Testis (tissue), 3 donors: ENCODE results near the gene NUFIP1. TPM values are rescaled to one million over a fixed set of nuclear protein-coding genes. Genes with fewer than 3 reads are reported as not detected.

ENCODE experiments used
- DNase-seq: peaks from one replicate; pipeline ENCODE4 v3.0.0-alpha.2; 2019
- H3K27ac ChIP-seq, 2 donors: fragments of 200-600 bp; sonication (generic); one replicate each; pipeline ENCODE4 v1.5.1; 2019
- H3K27me3 ChIP-seq: fragments of 200-600 bp; sonication (generic); one replicate; pipeline ENCODE4 v1.5.1; 2019
- H3K36me3 ChIP-seq: fragments of 200-600 bp; sonication (generic); one replicate; pipeline ENCODE4 v1.5.1; 2017; ENCODE audit warnings: low read depth; ENCODE audit errors: missing control alignments
- H3K4me1 ChIP-seq: fragments of 200-600 bp; sonication (generic); one replicate; pipeline ENCODE4 v1.5.1; 2019
- H3K4me3 ChIP-seq, 2 donors: fragments of 200-600 bp; sonication (generic); one replicate each; pipeline ENCODE4 v1.5.1; 2017 to 2019
- H3K9me3 ChIP-seq: fragments of 200-600 bp; sonication (generic); one replicate; pipeline ENCODE4 v1.5.1; 2017
- POLR2A ChIP-seq: fragments of 450-650 bp; IDR thresholded peaks from one replicate; pipeline ENCODE4 v1.6.1; 2017; ENCODE audit warnings: antibody characterized with exemption, mild to moderate bottlenecking, moderate library complexity
- WGBS, 2 donors: methylation state at CpG; one replicate each; pipeline ENCODE4 v1.1.5; 2018; 5-methylcytosine and 5-hydroxymethylcytosine counted together
- intact Hi-C: fragments of 100-400 bp; cut with DNase I; formaldehyde crosslinking; loops from one replicate; pipeline ENCODE4 v1.15.1; 2023; ENCODE audit warnings: low total_unique reads
- polyA plus RNA-seq: library from polyadenylated mRNA; stranded (reverse); fragments of 350-450 nt; fragmentation: Illumina TruSeq; extraction: RNeasy Lipid Tissue Mini Kit (QIAGEN cat#74804); gene quantifications from one replicate; pipeline ENCODE4 v1.2.3, GENCODE V29; 2014; ENCODE audit warnings: low read depth, low replicate concordance; ENCODE audit not compliant: insufficient read depth
- total RNA-seq, 2 donors: library from RNA; depleted of rRNA; stranded (reverse); fragments of >200 nt; gene quantifications; one replicate each; pipeline ENCODE4 v1.2.3, GENCODE V29; 2016
- TF ChIP-seq, protein P1 (sequence below), 3 experiments: fragments of 450-650 bp in 2 of 3; fragments of 200-600 bp in 1 of 3; sonication (generic) in 1 of 3; IDR thresholded peaks; one replicate each; pipeline ENCODE4 v1.5.1; 2016 to 2019; ENCODE audit warnings: antibody characterized with exemption in 3 of 3, mild to moderate bottlenecking in 2 of 3, moderate library complexity in 1 of 3

Gene NUFIP1
- total and polyA plus RNA-seq, 3 donors from 2014 or later, result 7.6 to 8.3 (median 7.9) TPM

DNA sequence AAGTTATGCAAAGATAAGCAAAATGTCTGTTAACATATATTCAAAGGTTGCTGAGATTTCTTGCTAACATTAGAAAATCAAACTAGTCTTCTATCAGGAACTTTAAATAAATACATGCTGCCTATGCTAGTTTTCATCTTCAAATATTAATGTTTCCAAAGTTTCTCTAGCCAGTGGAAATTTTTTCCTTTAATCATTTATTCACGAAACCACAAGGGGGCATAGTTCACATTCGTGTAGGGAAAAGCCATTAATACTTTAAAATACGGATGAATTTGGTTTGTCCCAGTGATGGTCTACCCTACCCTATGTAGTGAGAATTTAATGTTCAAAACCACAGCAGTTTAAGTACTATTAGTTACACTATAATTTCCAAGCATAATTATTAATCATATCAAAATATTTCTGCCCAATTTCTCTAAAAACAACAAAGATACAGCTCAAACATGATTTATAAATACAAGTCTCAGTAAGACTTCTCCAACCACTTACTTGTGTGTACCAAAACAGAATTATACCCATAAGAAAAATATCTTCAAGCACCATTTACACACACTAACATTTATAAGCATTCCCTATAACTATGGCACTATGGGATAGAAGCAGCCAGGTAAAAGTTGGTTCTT, 16.2 kb downstream of the NUFIP1 start:
- intact Hi-C loops, result loop anchor here (10.0 kb wide), 1 partner anchor 498 kb away; no protein-coding TSS in a partner anchor
- Histone ChIP-seq H3K4me1 (peaks cover 3% of the 10 kb centered on the region), H3K4me3 (no peak overlapping the region), H3K27ac (no peak overlapping the region), H3K27me3 (no peaks in the 10 kb centered on the region), H3K9me3 (no peaks in the 10 kb centered on the region), H3K36me3 (no peaks in the 10 kb centered on the region)
- WGBS, 2 donors, result 14 to 30% methylated on average over 3 of the region's 3 CpGs
- no peak for DNase-seq
- TF ChIP-seq POLR2A, result no peak
- TF ChIP-seq, protein P1, sequence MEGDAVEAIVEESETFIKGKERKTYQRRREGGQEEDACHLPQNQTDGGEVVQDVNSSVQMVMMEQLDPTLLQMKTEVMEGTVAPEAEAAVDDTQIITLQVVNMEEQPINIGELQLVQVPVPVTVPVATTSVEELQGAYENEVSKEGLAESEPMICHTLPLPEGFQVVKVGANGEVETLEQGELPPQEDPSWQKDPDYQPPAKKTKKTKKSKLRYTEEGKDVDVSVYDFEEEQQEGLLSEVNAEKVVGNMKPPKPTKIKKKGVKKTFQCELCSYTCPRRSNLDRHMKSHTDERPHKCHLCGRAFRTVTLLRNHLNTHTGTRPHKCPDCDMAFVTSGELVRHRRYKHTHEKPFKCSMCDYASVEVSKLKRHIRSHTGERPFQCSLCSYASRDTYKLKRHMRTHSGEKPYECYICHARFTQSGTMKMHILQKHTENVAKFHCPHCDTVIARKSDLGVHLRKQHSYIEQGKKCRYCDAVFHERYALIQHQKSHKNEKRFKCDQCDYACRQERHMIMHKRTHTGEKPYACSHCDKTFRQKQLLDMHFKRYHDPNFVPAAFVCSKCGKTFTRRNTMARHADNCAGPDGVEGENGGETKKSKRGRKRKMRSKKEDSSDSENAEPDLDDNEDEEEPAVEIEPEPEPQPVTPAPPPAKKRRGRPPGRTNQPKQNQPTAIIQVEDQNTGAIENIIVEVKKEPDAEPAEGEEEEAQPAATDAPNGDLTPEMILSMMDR (IDR thresholded peaks at IDR 0.05), result peak; percentile 48 to 58 (median 49)

DNA sequence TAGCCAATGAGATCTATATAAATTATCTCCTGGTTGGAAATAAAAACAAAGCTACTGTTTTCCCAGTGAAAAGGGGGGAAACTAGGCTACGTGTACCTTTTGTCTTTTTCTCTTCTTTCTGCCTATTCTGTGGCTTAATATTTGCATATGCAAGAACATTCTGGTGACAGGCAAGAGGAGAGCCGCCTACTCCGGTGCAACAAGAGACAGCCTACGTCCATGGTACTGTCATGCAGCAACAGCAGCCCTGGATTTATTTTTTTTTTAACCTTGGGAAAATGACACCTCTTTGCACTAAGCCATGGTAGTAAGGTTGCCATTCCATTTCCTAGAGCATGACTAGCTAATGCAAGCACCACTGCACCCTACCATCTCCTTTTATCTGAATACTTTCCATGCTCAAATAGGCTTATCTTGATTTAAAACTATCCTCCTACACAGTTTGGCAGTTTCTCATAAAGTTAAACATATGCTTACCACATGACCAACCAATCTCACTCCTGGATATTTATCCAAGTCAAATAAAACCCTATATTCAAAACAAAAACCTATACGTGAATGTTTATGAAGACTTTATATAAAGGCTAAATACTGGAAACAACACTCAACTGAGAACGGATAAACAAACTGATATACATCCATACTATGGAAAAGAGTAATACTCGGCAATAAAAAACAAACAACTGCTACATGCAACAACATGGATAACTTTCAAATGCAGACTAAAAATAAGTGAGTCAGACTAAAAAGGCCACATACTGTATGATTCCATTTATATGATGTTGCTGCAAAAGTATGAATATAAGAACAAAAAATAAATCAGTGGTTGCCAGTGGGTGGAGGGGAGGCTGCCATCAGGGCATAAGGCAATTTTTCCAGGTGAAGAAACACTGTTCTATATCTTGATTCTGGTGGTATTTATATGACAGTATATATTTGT, 17.3 kb downstream of the NUFIP1 start:
- Histone ChIP-seq H3K9me3 (no peaks in the 10 kb centered on the region), H3K27ac (no peak overlapping the region), H3K4me1 (peaks cover 3% of the 10 kb centered on the region), H3K27me3 (no peaks in the 10 kb centered on the region), H3K4me3 (no peak overlapping the region), H3K36me3 (no peaks in the 10 kb centered on the region)
- TF ChIP-seq POLR2A, result no peak
- TF ChIP-seq, protein P1 (IDR thresholded peaks at IDR 0.05), result no peak
- intact Hi-C loops, result loop anchor here (10.0 kb wide), 1 partner anchor 497 kb away; no protein-coding TSS in a partner anchor
- no peak for DNase-seq
- WGBS, 2 donors, result 85 to 92% methylated on average over 7 of the region's 7 CpGs

DNA sequence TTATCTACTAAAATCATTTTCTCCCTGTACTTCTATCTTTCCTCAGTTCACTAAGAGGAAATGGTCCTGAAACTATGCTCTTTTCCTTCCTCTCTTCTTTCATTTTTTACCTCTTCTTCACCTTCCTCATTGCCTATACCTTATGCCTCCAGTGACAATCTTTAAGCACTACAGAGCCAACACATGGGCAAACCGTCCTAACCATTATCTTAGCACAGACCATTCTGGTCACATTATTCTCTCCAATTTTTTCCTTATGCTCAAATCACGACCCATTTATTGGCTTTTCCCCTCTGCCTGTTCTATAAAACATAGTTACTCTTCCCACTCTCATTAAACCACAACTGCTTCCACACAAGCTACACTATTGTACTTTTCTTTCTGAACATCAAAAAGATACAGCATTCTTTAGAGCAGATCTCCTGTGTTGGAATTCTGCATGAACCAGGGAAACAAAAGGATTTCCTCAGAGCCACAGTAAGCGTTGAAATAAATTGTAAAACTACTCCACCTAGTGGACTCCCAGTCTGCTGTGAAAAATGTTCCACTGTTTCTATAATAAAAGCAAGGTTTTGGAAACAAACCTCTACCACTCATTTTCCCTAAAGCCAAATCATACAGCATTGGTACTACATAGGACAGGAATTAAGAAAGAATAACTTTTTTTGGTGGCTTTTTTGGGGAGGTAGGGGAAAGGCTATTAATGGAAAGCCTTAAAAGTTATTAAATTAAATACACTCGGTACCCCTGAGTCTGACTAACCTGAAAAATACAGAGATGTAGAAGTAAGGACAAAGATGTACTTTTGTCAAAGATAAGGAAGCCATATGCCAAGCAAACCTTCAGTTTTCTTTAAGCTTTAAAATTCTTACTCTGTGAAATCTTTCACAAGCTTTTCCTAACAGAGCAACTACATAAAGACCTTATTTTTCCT, 19.5 kb downstream of the NUFIP1 start:
- no peaks in the 10 kb centered on the region for H3K36me3 ChIP-seq

DNA sequence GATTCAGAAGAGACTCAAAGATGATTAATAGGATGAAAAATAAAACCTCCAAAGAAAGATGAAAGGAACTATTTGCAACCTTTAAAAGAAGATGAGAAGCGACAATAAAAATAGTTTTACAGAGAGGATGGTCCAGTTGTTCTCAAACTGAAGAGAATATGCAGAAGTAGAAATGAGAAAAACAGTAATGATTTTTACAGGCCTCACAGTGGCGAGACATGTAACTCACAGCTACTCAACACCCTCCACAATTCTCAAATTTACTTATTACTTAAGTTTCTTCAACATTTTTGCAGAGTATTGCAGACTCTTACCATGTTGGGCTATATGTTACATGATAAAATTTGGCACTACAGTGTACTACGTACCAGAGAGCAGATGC, 20.8 kb downstream of the NUFIP1 start:
- H3K27ac ChIP-seq, result peak overlapping the region in 1 of 2 donors; percentile 33
- no peak overlapping the region for H3K4me3 ChIP-seq
- intact Hi-C loops, result no loop called here
- peaks cover 3% of the 10 kb centered on the region for H3K4me1 ChIP-seq
- no peaks in the 10 kb centered on the region for H3K9me3 ChIP-seq
- H3K36me3 ChIP-seq, result no peaks in the 10 kb centered on the region
- TF ChIP-seq, protein P1 (IDR thresholded peaks at IDR 0.05), result no peak
- TF ChIP-seq POLR2A, result no peak
- no peaks in the 10 kb centered on the region for H3K27me3 ChIP-seq
- WGBS, 2 donors, result 65 to 74% methylated on average over 3 of the region's 3 CpGs
- no peak for DNase-seq

More for the DNA sequence above, 19.5 kb downstream of the NUFIP1 start:
- TF ChIP-seq, protein P1 (IDR thresholded peaks at IDR 0.05), result peak; percentile 74 to 90 (median 86)
- no peak for TF ChIP-seq POLR2A
- intact Hi-C loops, result loop anchor here (10.0 kb wide), 1 partner anchor 495 kb away; no protein-coding TSS in a partner anchor
- Histone ChIP-seq H3K4me3 (no peak overlapping the region), H3K27me3 (no peaks in the 10 kb centered on the region), H3K27ac (no peak overlapping the region), H3K9me3 (no peaks in the 10 kb centered on the region), H3K4me1 (peaks cover 3% of the 10 kb centered on the region)
- WGBS, 2 donors, result 49 to 51% methylated on average over 4 of the region's 4 CpGs
- DNase-seq, result no peak
